HepG2 (cell line): ENCODE results near the gene NATD1. TPM values are rescaled to one million over a fixed set of nuclear protein-coding genes. Genes with fewer than 3 reads are reported as not detected.

Source experiments
- ATAC-seq: fragments of 200-7000 bp; cut with Tn5 transposase; 3 replicates; pipeline ENCODE4 v1.9.1; 2020; ENCODE audit warnings: mild to moderate bottlenecking, moderate library complexity
- BruUV-seq: library from RNA; stranded (reverse); fragments of 400-500 nt; replicated peaks from 2 replicates; lab custom pipeline; 2021; lab: Mats Ljungman, UMichigan
- CTCF ChIA-PET: fragments of 300-600 bp; formaldehyde crosslinking; extraction: SDS; loops from one replicate; lab custom pipeline; 2021; ENCODE audit warnings: low total read pairs, inconsistent platforms, low intra/inter-chr PET ratio; lab: Yijun Ruan, JAX
- POLR2A ChIA-PET: fragments of 350-600 bp; sonication (Branson Sonifier 250); formaldehyde crosslinking; loops from one replicate; lab custom pipeline; 2020; ENCODE audit warnings: antibody characterized with exemption, inconsistent platforms; lab: Yijun Ruan, JAX
- DNase-seq: peaks from one replicate; pipeline ENCODE4 v3.0.0-alpha.2; 2015; ENCODE audit warnings: low spot score
- FAIRE-seq: peaks from 3 replicates; lab custom pipeline; 2011; peaks lifted over from hg19 to GRCh38; lab: Jason Lieb, UNC
- H2AFZ ChIP-seq: one replicate; pipeline ENCODE4 v1.6.1; 2011; ENCODE audit warnings: low read length, inconsistent platforms
- H3K27ac ChIP-seq: fragments of 300-600 bp; 3 replicates; pipeline ENCODE4 v1.8.0; 2011; ENCODE audit warnings: mixed run types, mild to moderate bottlenecking, mixed read lengths, low read length, inconsistent platforms; ENCODE audit not compliant: insufficient read depth; ENCODE audit errors: extremely low read length
- H3K27me3 ChIP-seq, 2 experiments: fragments of 200-600 bp in 1 of 2; 2 replicates in 1 of 2; 3 replicates in 1 of 2; pipeline versions ENCODE4 v1.6.0 to v1.8.0; 2011; ENCODE audit warnings: low read length in 2 of 2, mild to moderate bottlenecking in 2 of 2, moderate library complexity in 2 of 2, inconsistent platforms in 1 of 2; ENCODE audit not compliant: insufficient read depth in 2 of 2, control insufficient read depth in 1 of 2
- H3K36me3 ChIP-seq, 2 experiments: fragments of 200-600 bp in 1 of 2; replicated peaks in 1 of 2; 2 replicates in 1 of 2; 3 replicates in 1 of 2; pipeline versions ENCODE4 v1.5.1 to v1.8.0; 2011; ENCODE audit warnings: low read length in 2 of 2, inconsistent platforms in 1 of 2; ENCODE audit not compliant: insufficient read depth in 2 of 2, control insufficient read depth in 1 of 2
- H3K4me1 ChIP-seq: 2 replicates; pipeline ENCODE4 v1.5.1; 2012; ENCODE audit warnings: low read length, inconsistent platforms; ENCODE audit not compliant: insufficient read depth
- H3K4me2 ChIP-seq: 2 replicates; pipeline ENCODE4 v1.6.0; 2011; ENCODE audit warnings: low read depth, low read length, inconsistent platforms
- H3K4me3 ChIP-seq, 3 experiments: fragments of 200-600 bp in 1 of 3; sonication (generic), shearing (Covaris generic) in 1 of 3; replicated peaks in 1 of 3; 2 replicates each; pipeline ENCODE4 v1.5.1; 2011 to 2016; ENCODE audit warnings: low read length in 3 of 3, inconsistent platforms in 2 of 3, low read depth in 2 of 3, mild to moderate bottlenecking in 2 of 3, control low read depth in 1 of 3, mixed read lengths in 1 of 3; ENCODE audit not compliant: insufficient read depth in 1 of 3
- H3K79me2 ChIP-seq: one replicate; pipeline ENCODE4 v1.6.1; 2011; ENCODE audit warnings: low read length, inconsistent platforms; ENCODE audit not compliant: insufficient read depth
- H3K9ac ChIP-seq: 2 replicates; pipeline ENCODE4 v1.6.0; 2011; ENCODE audit warnings: mild to moderate bottlenecking, low read depth, low read length, inconsistent platforms; ENCODE audit not compliant: insufficient read depth
- H3K9me3 ChIP-seq: 2 replicates; pipeline ENCODE4 v1.5.1; 2012; ENCODE audit warnings: mild to moderate bottlenecking, low read length
- H4K20me1 ChIP-seq: 2 replicates; pipeline ENCODE4 v1.6.0; 2011; ENCODE audit warnings: inconsistent platforms, mild to moderate bottlenecking, low read length, moderate library complexity; ENCODE audit not compliant: insufficient read depth
- AGO2 ChIP-seq: fragments of 200-400 bp; formaldehyde crosslinking; optimal IDR thresholded peaks from 2 replicates; pipeline ENCODE3; 2017; ENCODE audit warnings: mild to moderate bottlenecking, low read depth, low read length, moderate library complexity
- GLI4 ChIP-seq: sonication (generic); formaldehyde crosslinking; IDR thresholded peaks from 2 replicates; pipeline ENCODE4 v1.5.1; 2020; ENCODE audit warnings: missing genetic modification reagents, mild to moderate bottlenecking, moderate library complexity, borderline replicate concordance
- ZMYM3 ChIP-seq: sonication (generic); formaldehyde crosslinking; IDR thresholded peaks from 2 replicates; pipeline ENCODE4 v1.5.1; 2020; ENCODE audit warnings: mild to moderate bottlenecking, missing genetic modification reagents
- ZNF138 ChIP-seq: sonication (generic); formaldehyde crosslinking; IDR thresholded peaks from 2 replicates; pipeline ENCODE4 v1.5.0; 2020; ENCODE audit warnings: mild to moderate bottlenecking, low read depth, missing genetic modification reagents
- ZNF768 ChIP-seq: sonication (generic); formaldehyde crosslinking; IDR thresholded peaks from 2 replicates; pipeline ENCODE4 v1.4.0; 2020; ENCODE audit warnings: missing genetic modification reagents
- WGBS: methylation state at CpG from one replicate; pipeline ENCODE4 v1.1.6; 2017; ENCODE audit warnings: low lambda C conversion rate; 5-methylcytosine and 5-hydroxymethylcytosine counted together
- in situ Hi-C: cut with HindIII; loops from 2 replicates; pipeline ENCODE4 v1.10.0; 2017; ENCODE audit warnings: low pct_unique_long_range_greater_than_20kb; ENCODE audit not compliant: extremely low pct_ligation_motif_present
- intact Hi-C: fragments of 100-400 bp; cut with micrococcal nuclease; formaldehyde crosslinking; loops from one replicate; pipeline ENCODE4 v1.10.0; 2022; ENCODE audit not compliant: unreplicated experiment
- polyA plus RNA-seq, 8 experiments: library from polyadenylated mRNA; depleted of rRNA in 3 of 8; stranded (reverse) in 7 of 8; unstranded in 1 of 8; fragments of >200 nt; fragmentation: Illumina TruSeq in 4 of 8; extraction: Trizol in 4 of 8; gene quantifications; 2 replicates each; pipeline versions ENCODE4 v1.2.1 to v1.2.3, GENCODE V29; 2011 to 2016; ENCODE audit warnings: low read depth in 4 of 8, missing spikeins in 1 of 8, mixed read lengths in 1 of 8; ENCODE audit not compliant: insufficient read depth in 1 of 8
- total RNA-seq, 5 experiments: library from RNA; depleted of rRNA; stranded (reverse); fragments of >200 nt; fragmentation: Illumina TruSeq; extraction: Trizol; gene quantifications; 2 replicates each; pipeline ENCODE4 v1.2.3, GENCODE V29; 2016; ENCODE audit warnings: low read depth in 1 of 5

Gene NATD1
- total and polyA plus RNA-seq, 2 of the 13 experiments (the other 11 are each of a cell fraction or from before 2014, with no cell fraction given): 0.31 to 2.3 TPM

DNA sequence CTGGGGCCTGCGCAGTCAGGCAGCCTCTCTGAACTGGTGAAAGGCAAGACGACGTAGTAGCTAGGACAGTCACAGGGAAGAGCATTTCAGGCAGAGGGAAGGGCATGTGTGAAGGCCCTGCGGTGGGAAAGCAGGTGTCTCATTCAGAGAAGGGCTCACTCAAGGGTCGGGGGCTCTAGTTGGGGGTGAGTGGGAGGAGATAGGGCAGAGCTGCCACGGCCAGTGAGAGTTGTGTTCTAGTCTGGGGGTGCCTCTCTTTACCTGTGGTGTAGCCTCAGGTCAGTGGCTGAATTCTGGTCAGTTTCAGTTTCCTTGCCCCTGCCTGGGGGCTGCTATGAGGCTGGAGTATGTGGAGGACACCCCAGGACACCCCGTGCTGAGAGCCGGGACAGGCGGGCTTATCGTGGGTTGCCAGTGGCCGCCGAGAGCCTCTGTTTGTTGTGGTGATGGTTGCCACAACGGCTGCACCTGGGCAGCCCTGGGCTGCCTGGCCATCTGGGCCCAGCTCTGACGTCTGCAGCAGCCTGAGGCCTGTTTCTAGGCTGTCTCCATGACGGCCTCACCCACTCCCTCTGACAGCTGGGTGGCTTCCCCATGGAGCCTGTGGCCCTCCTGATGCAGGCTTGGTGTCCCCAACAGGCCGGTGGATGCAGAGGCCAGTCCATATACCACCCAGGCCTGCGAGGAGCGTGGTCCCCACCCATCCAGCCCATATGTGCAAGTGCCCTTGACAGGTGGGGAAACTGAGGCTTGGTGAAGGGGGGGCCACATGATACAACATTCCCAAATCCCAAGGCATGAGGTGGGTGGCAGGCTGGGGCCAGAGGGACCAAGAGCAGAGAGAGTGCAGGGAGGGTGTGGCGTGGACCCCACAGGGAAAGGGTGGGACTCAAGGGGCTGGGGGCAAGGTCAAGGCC is 42.1 kb upstream of the NATD1 start (continued):
- TF ChIP-seq AGO2 (peak; percentile 52), ZNF138 (no peak)
- TF ChIP-seq, all 625 proteins: peak for 4

DNA sequence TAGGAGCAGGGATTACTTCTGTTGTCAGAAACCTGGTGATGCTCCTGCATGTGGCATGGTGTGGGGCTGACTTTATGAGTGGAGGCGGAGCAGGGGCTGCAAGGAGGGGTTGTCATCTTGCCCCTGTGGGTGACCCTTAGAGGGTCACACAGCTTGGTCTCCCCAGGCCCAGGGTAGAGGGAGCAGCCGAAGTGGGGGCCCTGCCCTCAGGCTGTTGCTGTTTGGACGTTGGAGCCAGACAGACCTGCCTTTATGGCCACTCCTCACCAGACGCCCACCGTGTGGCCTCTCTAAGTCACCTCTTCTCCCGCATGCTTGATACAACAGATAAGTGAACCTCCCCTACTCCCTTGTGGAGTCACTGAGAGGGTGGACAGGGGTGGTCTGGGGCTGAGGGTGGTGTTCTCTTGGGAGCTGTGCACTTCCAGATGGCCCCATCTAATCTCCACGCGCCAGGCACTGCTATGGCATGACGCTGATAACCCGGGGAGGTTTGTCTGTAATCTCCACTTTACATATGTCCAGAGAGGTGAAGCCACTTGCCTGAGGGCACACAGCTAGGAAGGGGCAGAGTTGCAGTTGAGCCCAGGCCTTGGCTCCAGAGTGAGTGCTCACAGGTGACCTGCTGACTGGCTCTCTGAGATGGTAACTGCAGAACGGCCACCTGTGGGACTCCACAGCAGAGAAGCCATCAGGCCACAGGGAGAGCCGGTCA is 41.3 kb upstream of the NATD1 start:
- in situ Hi-C loops: no loop called here
- no peak overlapping the region for H3K9ac ChIP-seq
- TF ChIP-seq ZNF768 (peak; percentile 92), ZMYM3 (CRISPR knock-in tag) (0 out of 2 replicates have a peak, but pooled peaks have one; percentile 29), GLI4 (CRISPR knock-in tag) (no peak)
- TF ChIP-seq, all 625 proteins: peak for 2
- WGBS: 55% methylated on average over 12 of the region's 12 CpGs
- H3K79me2 ChIP-seq: peaks cover 65% of the 10 kb centered on the region
- H4K20me1 ChIP-seq: peaks cover 55% of the 10 kb centered on the region
- ChIA-PET POLR2A (no interaction called here), CTCF (no interaction called here)
- FAIRE-seq (no peak), ATAC-seq (no peak), DNase-seq (no peak)
- intact Hi-C loops: no loop called here
- no TSS peak for BruUV-seq
- H3K4me3 ChIP-seq: no peak overlapping the region
- H2AFZ ChIP-seq: no peak overlapping the region
- no peak overlapping the region for H3K4me2 ChIP-seq
- no peaks in the 10 kb centered on the region for H3K27me3 ChIP-seq
- no peaks in the 10 kb centered on the region for H3K9me3 ChIP-seq
- H3K36me3 ChIP-seq: peaks cover 14 to 47% of the 10 kb centered on the region in 2 experiments
- peaks cover under 1% of the 10 kb centered on the region for H3K4me1 ChIP-seq
- no peak overlapping the region for H3K27ac ChIP-seq
